Upper lobe of left lung (tissue), 4 donors: Measurements from ENCODE around the gene PAQR3.

Experiments
- POLR2A ChIP-seq, 4 donors: fragments of 450-650 bp; IDR thresholded peaks; one replicate each; pipeline ENCODE4 v1.5.1; 2016 to 2017; ENCODE audit warnings: antibody characterized with exemption in 4 of 4, mild to moderate bottlenecking in 2 of 4
- POLR2AphosphoS5 ChIP-seq, 2 donors: sonication (generic); formaldehyde crosslinking; IDR thresholded peaks; one replicate each; pipeline ENCODE4 v1.5.1; 2017; ENCODE audit warnings: antibody characterized with exemption in 2 of 2
- TF ChIP-seq, protein P1 (sequence below), 6 experiments: fragments of 450-650 bp in 4 of 6; fragments of 200-600 bp in 2 of 6; sonication (generic) in 2 of 6; IDR thresholded peaks; one replicate each; pipeline ENCODE4 v1.5.1; 2016 to 2019; ENCODE audit warnings: antibody characterized with exemption in 6 of 6

GRCh38 chr4:78904143-78904542 is 35.1 kb downstream of the PAQR3 start:
- TF ChIP-seq, protein P1, sequence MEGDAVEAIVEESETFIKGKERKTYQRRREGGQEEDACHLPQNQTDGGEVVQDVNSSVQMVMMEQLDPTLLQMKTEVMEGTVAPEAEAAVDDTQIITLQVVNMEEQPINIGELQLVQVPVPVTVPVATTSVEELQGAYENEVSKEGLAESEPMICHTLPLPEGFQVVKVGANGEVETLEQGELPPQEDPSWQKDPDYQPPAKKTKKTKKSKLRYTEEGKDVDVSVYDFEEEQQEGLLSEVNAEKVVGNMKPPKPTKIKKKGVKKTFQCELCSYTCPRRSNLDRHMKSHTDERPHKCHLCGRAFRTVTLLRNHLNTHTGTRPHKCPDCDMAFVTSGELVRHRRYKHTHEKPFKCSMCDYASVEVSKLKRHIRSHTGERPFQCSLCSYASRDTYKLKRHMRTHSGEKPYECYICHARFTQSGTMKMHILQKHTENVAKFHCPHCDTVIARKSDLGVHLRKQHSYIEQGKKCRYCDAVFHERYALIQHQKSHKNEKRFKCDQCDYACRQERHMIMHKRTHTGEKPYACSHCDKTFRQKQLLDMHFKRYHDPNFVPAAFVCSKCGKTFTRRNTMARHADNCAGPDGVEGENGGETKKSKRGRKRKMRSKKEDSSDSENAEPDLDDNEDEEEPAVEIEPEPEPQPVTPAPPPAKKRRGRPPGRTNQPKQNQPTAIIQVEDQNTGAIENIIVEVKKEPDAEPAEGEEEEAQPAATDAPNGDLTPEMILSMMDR (IDR thresholded peaks at IDR 0.05), result no peak
- TF ChIP-seq POLR2AphosphoS5 (IDR thresholded peaks at IDR 0.05) (no peak), POLR2A (IDR thresholded peaks at IDR 0.05) (no peak)
